ENCODE results near the gene FAM237B. TPM values are rescaled to one million over a fixed set of nuclear protein-coding genes. Genes with fewer than 3 reads are reported as not detected.

Gene FAM237B
- polyA plus RNA-seq, 3 donors from 2014 or later: not detected

- H3K4me1 Mint-ChIP-seq: no peaks in the 10 kb centered on the region
- DNase-seq: no peak
- peaks cover 1 to 8% (median 4%) of the 10 kb centered on the region in 3 donors for H3K27me3 Mint-ChIP-seq (ENCODE audit: low read depth in 3 of 3)
- no peak overlapping the region for H3K4me3 Mint-ChIP-seq
- no peaks in the 10 kb centered on the region for H3K9me3 Mint-ChIP-seq
- H3K36me3 Mint-ChIP-seq: no peaks in the 10 kb centered on the region
- H3K27ac Mint-ChIP-seq: no peak overlapping the region
Observed at GRCh38 chr7:90271753-90272152, 49.4 kb downstream of the FAM237B start.

- DNase-seq: no peak
- H3K9me3 Mint-ChIP-seq: no peaks in the 10 kb centered on the region
- H3K4me3 Mint-ChIP-seq: no peak overlapping the region
- no peak overlapping the region for H3K27ac Mint-ChIP-seq
- peaks cover 1 to 12% (median 4%) of the 10 kb centered on the region in 3 donors for H3K27me3 Mint-ChIP-seq (ENCODE audit: low read depth in 3 of 3)
- no peaks in the 10 kb centered on the region for H3K36me3 Mint-ChIP-seq
- H3K4me1 Mint-ChIP-seq: no peaks in the 10 kb centered on the region
Observed at GRCh38 chr7:90270431-90271178, 50.5 kb downstream of the FAM237B start.

- Mint-ChIP-seq H3K27ac (no peak overlapping the region), H3K27me3 (ENCODE audit: low read depth in 3 of 3) (peaks cover 1 to 12% (median 3%) of the 10 kb centered on the region in 3 donors), H3K9me3 (no peaks in the 10 kb centered on the region), H3K36me3 (no peaks in the 10 kb centered on the region), H3K4me1 (no peaks in the 10 kb centered on the region), H3K4me3 (no peak overlapping the region)
- DNase-seq: no peak
Observed at GRCh38 chr7:90269163-90269562, 51.9 kb downstream of the FAM237B start.

- no peaks in the 10 kb centered on the region for H3K9me3 Mint-ChIP-seq
- no peak overlapping the region for H3K27ac Mint-ChIP-seq
- no peak for DNase-seq
- H3K4me1 Mint-ChIP-seq: no peaks in the 10 kb centered on the region
- H3K4me3 Mint-ChIP-seq: no peak overlapping the region
- H3K27me3 Mint-ChIP-seq (ENCODE audit: low read depth in 3 of 3): peaks cover 1 to 12% (median 3%) of the 10 kb centered on the region in 3 donors
- H3K36me3 Mint-ChIP-seq: no peaks in the 10 kb centered on the region
Observed at GRCh38 chr7:90267263-90267858, 53.7 kb downstream of the FAM237B start.

GRCh38 chr7:90266808-90267207 is 54.3 kb downstream of the FAM237B start:
- no peak for DNase-seq
- Mint-ChIP-seq H3K4me3 (no peak overlapping the region), H3K36me3 (no peaks in the 10 kb centered on the region), H3K4me1 (no peaks in the 10 kb centered on the region), H3K27me3 (ENCODE audit: low read depth in 3 of 3) (peaks cover 1 to 12% (median 3%) of the 10 kb centered on the region in 3 donors), H3K9me3 (no peaks in the 10 kb centered on the region), H3K27ac (no peak overlapping the region)

Other genes starting within 250 kb of the FAM237B start
- not detected for gene STEAP1, start 166.8 kb downstream of the FAM237B start, polyA plus RNA-seq
- gene STEAP2, start 109.6 kb downstream of the FAM237B start, polyA plus RNA-seq: not detected
- gene CFAP69, start 76.1 kb downstream of the FAM237B start, polyA plus RNA-seq: not detected
- 10 to 100 TPM; 18.7 to 31.3 (median 30.1) TPM for gene GTPBP10, start 25.4 kb upstream of the FAM237B start, polyA plus RNA-seq
- under 1 TPM in 2 of 3 donors, not detected in 1; 0.09 to 0.36 TPM for gene CLDN12, start 82.2 kb upstream of the FAM237B start, polyA plus RNA-seq
- not detected for gene PTTG1IP2, start 148.3 kb upstream of the FAM237B start, polyA plus RNA-seq